ENCODE measurements around the gene GMIP.

DNA sequence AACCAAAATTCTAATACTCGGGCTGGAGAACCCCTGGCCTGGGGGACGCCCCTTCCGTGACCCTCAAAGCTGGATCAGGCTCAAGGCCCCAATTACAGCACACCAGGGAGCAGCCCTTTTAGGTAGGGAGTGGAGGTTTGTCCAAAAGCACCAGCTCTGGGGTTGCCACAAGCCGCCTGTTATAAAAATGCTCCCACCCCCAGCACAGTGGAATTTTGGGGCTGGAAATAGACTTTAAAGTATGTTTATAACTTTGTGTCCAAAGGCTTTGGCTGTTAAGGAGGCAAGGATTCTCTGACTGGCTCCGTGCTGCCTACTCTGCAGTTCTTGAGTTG lies 564 bp upstream of the GMIP start:
- TF ChIP-seq CTCF (conservative IDR thresholded peaks at IDR 0.05 in 1 of 2, IDR thresholded peaks at IDR 0.05 in 1 of 2; ENCODE audit: extremely low read depth in 1 of 2, insufficient read depth in 1 of 2, low read depth in 1 of 2, low read length in 2 of 2) (no peak), EZH2 (IDR thresholded peaks at IDR 0.05; ENCODE audit: borderline replicate concordance, low read length) (no peak)

Measured in mammary epithelial cell (primary cell).